ENCODE results near the gene USP37.
"Not testable (repeated sequence)": the region's sequence is repeated elsewhere in the genome, so short reads cannot be mapped to it uniquely, and the experiment has no call there.

Gene USP37

GRCh38 chr2:218568190-218569037 lies at the start of gene USP37, which contains the start of gene CNOT9:
Gene USP37 (minus strand): TSS chr2:218568351. CDS start chr2:218558653, 9,698 bp downstream.
Gene CNOT9 (plus strand): TSS chr2:218568839. CDS start chr2:218568955, 116 bp downstream.
- DNase-seq, result peak; percentile 97

- DNase-seq, result no peak
Measured at GRCh38 chr2:218615868-218616315, 47.7 kb upstream of the USP37 start.

- peak; percentile 85 for DNase-seq
Measured at GRCh38 chr2:218607436-218608115, 39.4 kb upstream of the USP37 start, which contains the start of gene PLCD4. Gene PLCD4 (plus strand): TSS chr2:218607899. CDS start chr2:218615740, 7,841 bp downstream.

- peak; percentile 91 for DNase-seq
Measured at GRCh38 chr2:218605432-218605831, 37.3 kb upstream of the USP37 start.

- DNase-seq, result no peak
Measured at GRCh38 chr2:218585541-218585940, 17.4 kb upstream of the USP37 start.

GRCh38 chr2:218583983-218584850 lies 16.1 kb upstream of the USP37 start:
- DNase-seq, result peak; percentile 0

- DNase-seq, result no peak
Measured at GRCh38 chr2:218582076-218582475, 13.9 kb upstream of the USP37 start.

GRCh38 chr2:218578272-218578877 lies 10.2 kb upstream of the USP37 start:
- no peak for DNase-seq

GRCh38 chr2:218577482-218578220 lies 9.5 kb upstream of the USP37 start:
- DNase-seq, result peak; percentile 1

GRCh38 chr2:218576854-218577253 lies 8.7 kb upstream of the USP37 start:
- DNase-seq, result no peak

- DNase-seq, result peak; percentile 9
Measured at GRCh38 chr2:218570850-218571249, 2.7 kb upstream of the USP37 start.

- peak; percentile 51 for DNase-seq
Measured at GRCh38 chr2:218569661-218570500, 1.7 kb upstream of the USP37 start.

GRCh38 chr2:218569038-218569431 lies 884 bp upstream of the USP37 start:
- DNase-seq, result peak; percentile 74

- DNase-seq, result no peak
Measured at GRCh38 chr2:218567797-218568189, 358 bp downstream of the USP37 start.

GRCh38 chr2:218566296-218566695 lies 1.9 kb downstream of the USP37 start:
- DNase-seq, result no peak

GRCh38 chr2:218564056-218564455 lies 4.1 kb downstream of the USP37 start:
- DNase-seq, result no peak

- no peak for DNase-seq
Measured at GRCh38 chr2:218558986-218559385, 9.2 kb downstream of the USP37 start.

- no peak for DNase-seq
Measured at GRCh38 chr2:218557941-218558340, 10.2 kb downstream of the USP37 start.

- DNase-seq, result no peak
Measured at GRCh38 chr2:218555527-218555926, 12.6 kb downstream of the USP37 start.

- not testable (repeated sequence) for DNase-seq
Measured at GRCh38 chr2:218554225-218554624, 13.9 kb downstream of the USP37 start.

GRCh38 chr2:218547978-218548377 lies 20.2 kb downstream of the USP37 start:
- DNase-seq, result no peak
